Liver (tissue), 3 donors: Measurements from ENCODE around the gene KRT33B.

Source experiments
- CTCF ChIP-seq: fragments of 150-350 bp; IDR thresholded peaks from 2 replicates; pipeline ENCODE4 v1.5.1; 2017; ENCODE audit warnings: improper control_type of control experiment, low read depth, low read length; ENCODE audit not compliant: missing input control
- EGR1 ChIP-seq, 2 donors: IDR thresholded peaks; 2 replicates each; pipeline ENCODE4 v1.6.1; 2016 to 2018; ENCODE audit warnings: antibody characterized with exemption in 2 of 2, low read depth in 2 of 2
- GABPA ChIP-seq, 2 donors: IDR thresholded peaks in 1 of 2; conservative IDR thresholded peaks in 1 of 2; 2 replicates each; pipeline ENCODE4 v1.6.1; 2016; ENCODE audit warnings: antibody characterized with exemption in 2 of 2, mild to moderate bottlenecking in 1 of 2, moderate library complexity in 1 of 2
- HNF4G ChIP-seq: IDR thresholded peaks from 2 replicates; pipeline ENCODE4 v1.6.1; 2016; ENCODE audit warnings: antibody characterized with exemption
- JUND ChIP-seq, 2 donors: IDR thresholded peaks; 2 replicates each; pipeline ENCODE4 v1.6.1; 2016; ENCODE audit warnings: antibody characterized with exemption in 2 of 2
- REST ChIP-seq: IDR thresholded peaks from 2 replicates; pipeline ENCODE4 v1.6.1; 2016; ENCODE audit warnings: antibody characterized with exemption, mild to moderate bottlenecking
- RXRA ChIP-seq, 2 donors: IDR thresholded peaks; 2 replicates each; pipeline ENCODE4 v1.6.1; 2017 to 2018; ENCODE audit warnings: antibody characterized with exemption in 2 of 2, mild to moderate bottlenecking in 1 of 2
- SP1 ChIP-seq: IDR thresholded peaks from 2 replicates; pipeline ENCODE4 v1.6.1; 2018; ENCODE audit warnings: antibody characterized with exemption, mild to moderate bottlenecking
- donor health status: healthy.
- donor health status: healthy.

GRCh38 chr17:41326173-41327145 is 43.2 kb downstream of the KRT33B start:
- TF ChIP-seq CTCF (no peak), HNF4G (no peak), JUND (IDR thresholded peaks at IDR 0.05) (no peak), REST (no peak), RXRA (IDR thresholded peaks at IDR 0.05) (no peak), EGR1 (IDR thresholded peaks at IDR 0.05; ENCODE audit: low read depth in 2 of 2) (no peak), GABPA (IDR thresholded peaks at IDR 0.05 in 1 of 2, conservative IDR thresholded peaks at IDR 0.05 in 1 of 2) (no peak), SP1 (no peak)
